ENCODE data around the gene TNFSF8.

The TNFSF8 gene

GRCh38 chr9:114930056-114930812 lies at the start of gene TNFSF8:
TSS of gene TNFSF8 (minus strand) at chr9:114930591. CDS start at chr9:114930303, 288 bp downstream.
- Histone ChIP-seq H3K4me1 (ENCODE audit: insufficient read depth, insufficient read length) (peaks cover 16% of the 10 kb centered on the region), H3K9me3 (ENCODE audit: insufficient read depth, low read length) (no peaks in the 10 kb centered on the region), H3K9ac (ENCODE audit: insufficient read length, low read depth) (no peak within 1 kb of the TSS), H3K4me3 (ENCODE audit: insufficient read length, low read depth) (no peak within 1 kb of the TSS), H3K27me3 (ENCODE audit: insufficient read depth, insufficient read length) (peaks cover 42% of the 10 kb centered on the region), H3K36me3 (ENCODE audit: insufficient read depth, insufficient read length, low read length) (no peaks in the 10 kb centered on the region)
- no peak for DNase-seq (ENCODE audit: low read depth, low spot score)
- no peak for TF ChIP-seq ZNF274 (IDR thresholded peaks at IDR 0.05; ENCODE audit: low read depth, low read length)
- no peak for TF ChIP-seq SUZ12 (IDR thresholded peaks at IDR 0.05; ENCODE audit: extremely low read depth, insufficient read depth, insufficient read length)
- TF ChIP-seq YY1 (IDR thresholded peaks at IDR 0.05; ENCODE audit: insufficient read depth, insufficient read length): no peak

- Histone ChIP-seq H3K36me3 (ENCODE audit: insufficient read depth, insufficient read length, low read length) (no peaks in the 10 kb centered on the region), H3K27me3 (ENCODE audit: insufficient read depth, insufficient read length) (no peaks in the 10 kb centered on the region), H3K9ac (ENCODE audit: insufficient read length, low read depth) (no peak overlapping the region), H3K9me3 (ENCODE audit: insufficient read depth, low read length) (no peaks in the 10 kb centered on the region), H3K4me1 (ENCODE audit: insufficient read depth, insufficient read length) (no peaks in the 10 kb centered on the region), H3K4me3 (ENCODE audit: insufficient read length, low read depth) (no peak overlapping the region)
- TF ChIP-seq YY1 (IDR thresholded peaks at IDR 0.05; ENCODE audit: insufficient read depth, insufficient read length) (no peak), ZNF274 (IDR thresholded peaks at IDR 0.05; ENCODE audit: low read depth, low read length) (no peak), SUZ12 (IDR thresholded peaks at IDR 0.05; ENCODE audit: extremely low read depth, insufficient read depth, insufficient read length) (no peak)
- no peak for DNase-seq (ENCODE audit: low read depth, low spot score)
Measured at GRCh38 chr9:114973216-114973615, 42.8 kb upstream of the TNFSF8 start.

- Histone ChIP-seq H3K4me1 (ENCODE audit: insufficient read depth, insufficient read length) (no peaks in the 10 kb centered on the region), H3K9me3 (ENCODE audit: insufficient read depth, low read length) (no peaks in the 10 kb centered on the region), H3K4me3 (ENCODE audit: insufficient read length, low read depth) (no peak overlapping the region), H3K27me3 (ENCODE audit: insufficient read depth, insufficient read length) (no peaks in the 10 kb centered on the region), H3K36me3 (ENCODE audit: insufficient read depth, insufficient read length, low read length) (no peaks in the 10 kb centered on the region), H3K9ac (ENCODE audit: insufficient read length, low read depth) (no peak overlapping the region)
- DNase-seq (ENCODE audit: low read depth, low spot score): no peak
- TF ChIP-seq ZNF274 (IDR thresholded peaks at IDR 0.05; ENCODE audit: low read depth, low read length) (no peak), YY1 (IDR thresholded peaks at IDR 0.05; ENCODE audit: insufficient read depth, insufficient read length) (no peak), SUZ12 (IDR thresholded peaks at IDR 0.05; ENCODE audit: extremely low read depth, insufficient read depth, insufficient read length) (no peak)
Measured at GRCh38 chr9:114972510-114973136, 42.2 kb upstream of the TNFSF8 start.

- H3K27me3 ChIP-seq (ENCODE audit: insufficient read depth, insufficient read length): no peaks in the 10 kb centered on the region
- H3K4me3 ChIP-seq (ENCODE audit: insufficient read length, low read depth): no peak overlapping the region
- H3K4me1 ChIP-seq (ENCODE audit: insufficient read depth, insufficient read length): no peaks in the 10 kb centered on the region
- no peaks in the 10 kb centered on the region for H3K36me3 ChIP-seq (ENCODE audit: insufficient read depth, insufficient read length, low read length)
- no peak for DNase-seq (ENCODE audit: low read depth, low spot score)
- no peak overlapping the region for H3K9ac ChIP-seq (ENCODE audit: insufficient read length, low read depth)
- H3K9me3 ChIP-seq (ENCODE audit: insufficient read depth, low read length): peaks cover 8% of the 10 kb centered on the region; the same call in 1 of the 2 replicates
- TF ChIP-seq YY1 (IDR thresholded peaks at IDR 0.05; ENCODE audit: insufficient read depth, insufficient read length): no peak
Measured at GRCh38 chr9:114969269-114969668, 38.9 kb upstream of the TNFSF8 start.

- Histone ChIP-seq H3K4me3 (ENCODE audit: insufficient read length, low read depth) (no peak overlapping the region), H3K9ac (ENCODE audit: insufficient read length, low read depth) (no peak overlapping the region), H3K27me3 (ENCODE audit: insufficient read depth, insufficient read length) (no peaks in the 10 kb centered on the region), H3K4me1 (ENCODE audit: insufficient read depth, insufficient read length) (no peaks in the 10 kb centered on the region), H3K9me3 (ENCODE audit: insufficient read depth, low read length) (peaks cover 14% of the 10 kb centered on the region; the same call in 1 of the 2 replicates), H3K36me3 (ENCODE audit: insufficient read depth, insufficient read length, low read length) (no peaks in the 10 kb centered on the region)
- peak; percentile 35 for DNase-seq (ENCODE audit: low read depth, low spot score)
- TF ChIP-seq YY1 (IDR thresholded peaks at IDR 0.05; ENCODE audit: insufficient read depth, insufficient read length): no peak
- TF ChIP-seq ZNF274 (IDR thresholded peaks at IDR 0.05; ENCODE audit: low read depth, low read length): no peak
- no peak for TF ChIP-seq SUZ12 (IDR thresholded peaks at IDR 0.05; ENCODE audit: extremely low read depth, insufficient read depth, insufficient read length)
Measured at GRCh38 chr9:114968671-114969070, 38.3 kb upstream of the TNFSF8 start.

GRCh38 chr9:114965564-114965963 lies 35.2 kb upstream of the TNFSF8 start:
- no peak for DNase-seq (ENCODE audit: low read depth, low spot score)
- Histone ChIP-seq H3K36me3 (ENCODE audit: insufficient read depth, insufficient read length, low read length) (no peaks in the 10 kb centered on the region), H3K9ac (ENCODE audit: insufficient read length, low read depth) (no peak overlapping the region), H3K4me3 (ENCODE audit: insufficient read length, low read depth) (no peak overlapping the region), H3K27me3 (ENCODE audit: insufficient read depth, insufficient read length) (no peaks in the 10 kb centered on the region), H3K9me3 (ENCODE audit: insufficient read depth, low read length) (peaks cover 44% of the 10 kb centered on the region), H3K4me1 (ENCODE audit: insufficient read depth, insufficient read length) (no peaks in the 10 kb centered on the region)
- TF ChIP-seq YY1 (IDR thresholded peaks at IDR 0.05; ENCODE audit: insufficient read depth, insufficient read length): no peak
- TF ChIP-seq SUZ12 (IDR thresholded peaks at IDR 0.05; ENCODE audit: extremely low read depth, insufficient read depth, insufficient read length): no peak
- TF ChIP-seq ZNF274 (IDR thresholded peaks at IDR 0.05; ENCODE audit: low read depth, low read length): no peak

GRCh38 chr9:114962809-114963208 lies 32.4 kb upstream of the TNFSF8 start:
- no peaks in the 10 kb centered on the region for H3K4me1 ChIP-seq (ENCODE audit: insufficient read depth, insufficient read length)

More at GRCh38 chr9:114962809-114963208, 32.4 kb upstream of the TNFSF8 start:
- H3K9ac ChIP-seq (ENCODE audit: insufficient read length, low read depth): no peak overlapping the region
- no peak for DNase-seq (ENCODE audit: low read depth, low spot score)
- TF ChIP-seq YY1 (IDR thresholded peaks at IDR 0.05; ENCODE audit: insufficient read depth, insufficient read length): no peak
- TF ChIP-seq SUZ12 (IDR thresholded peaks at IDR 0.05; ENCODE audit: extremely low read depth, insufficient read depth, insufficient read length): no peak
- no peak for TF ChIP-seq ZNF274 (IDR thresholded peaks at IDR 0.05; ENCODE audit: low read depth, low read length)
- H3K4me3 ChIP-seq (ENCODE audit: insufficient read length, low read depth): no peak overlapping the region
- H3K36me3 ChIP-seq (ENCODE audit: insufficient read depth, insufficient read length, low read length): no peaks in the 10 kb centered on the region
- H3K27me3 ChIP-seq (ENCODE audit: insufficient read depth, insufficient read length): no peaks in the 10 kb centered on the region
- H3K9me3 ChIP-seq (ENCODE audit: insufficient read depth, low read length): peaks cover 60% of the 10 kb centered on the region
